Activated CD8-positive, alpha-beta T cell treated with anti-CD3 and anti-CD28 coated beads for 36 hours (primary cell): ENCODE data around the gene BTBD6. TPM values are rescaled to one million over a fixed set of nuclear protein-coding genes. Genes with fewer than 3 reads are reported as not detected.

Source experiments
- ATAC-seq: fragments of 200-7000 bp; cut with Tn5 transposase; one replicate; pipeline ENCODE4 v1.10.0; 2021; ENCODE audit warnings: mild to moderate bottlenecking, moderate library complexity
- CTCF ChIA-PET: fragments of 350-600 bp; sonication (Branson Sonifier 250); formaldehyde crosslinking; loops from one replicate; lab custom pipeline; 2021; ENCODE audit warnings: antibody characterized with exemption; lab: Charles Lee
- POLR2A ChIA-PET: fragments of 350-600 bp; sonication (Branson Sonifier 250); formaldehyde crosslinking; loops from one replicate; lab custom pipeline; 2021; ENCODE audit warnings: antibody characterized with exemption; lab: Charles Lee
- DNase-seq: peaks from one replicate; pipeline ENCODE4 v3.0.0-alpha.2; 2020
- H3K27ac Mint-ChIP-seq: one replicate; pipeline ENCODE4 v1.8.0; 2021; ENCODE audit warnings: mild to moderate bottlenecking, mixed read lengths
- H3K27me3 Mint-ChIP-seq: one replicate; pipeline ENCODE4 v1.8.0; 2021; ENCODE audit warnings: mixed read lengths
- H3K36me3 Mint-ChIP-seq: one replicate; pipeline ENCODE4 v1.8.0; 2021; ENCODE audit warnings: low read depth, mixed read lengths
- H3K4me1 Mint-ChIP-seq: one replicate; pipeline ENCODE4 v1.8.0; 2021; ENCODE audit warnings: low read depth, mixed read lengths
- H3K4me3 Mint-ChIP-seq: one replicate; pipeline ENCODE4 v1.8.0; 2021; ENCODE audit warnings: mild to moderate bottlenecking, moderate library complexity, mixed read lengths
- H3K9me3 Mint-ChIP-seq: one replicate; pipeline ENCODE4 v1.8.0; 2021; ENCODE audit warnings: mixed read lengths
- CTCF ChIP-seq: fragments of 200-600 bp; IDR thresholded peaks from one replicate; pipeline ENCODE4 v1.8.0; 2022; ENCODE audit warnings: antibody characterized with exemption, mild to moderate bottlenecking
- intact Hi-C: fragments of 100-400 bp; cut with micrococcal nuclease; formaldehyde crosslinking; loops from one replicate; pipeline ENCODE4 v1.10.0; 2022
- total RNA-seq, 2 experiments: library from RNA; stranded (reverse); gene quantifications; one replicate each; pipeline ENCODE4 v1.2.3, GENCODE V29; 2021

Gene BTBD6
- total RNA-seq, 2 experiments from 2014 or later, result 24.7 to 26.7 TPM

- Mint-ChIP-seq H3K27ac (no peak overlapping the region), H3K4me1 (no peaks in the 10 kb centered on the region), H3K9me3 (no peaks in the 10 kb centered on the region), H3K36me3 (peaks cover 7% of the 10 kb centered on the region), H3K27me3 (no peaks in the 10 kb centered on the region), H3K4me3 (no peak overlapping the region)
- ChIA-PET POLR2A (interaction anchor here (1.1 kb wide), 1 partner anchor 10 kb away, joined by 3 read pairs; no protein-coding TSS in a partner anchor), CTCF (interaction anchor here (0.9 kb wide), 1 partner anchor 14 kb away, joined by 4 read pairs; no protein-coding TSS in a partner anchor)
- intact Hi-C loops, result no loop called here
- DNase-seq (no peak), ATAC-seq (no peak)
- no peak for TF ChIP-seq CTCF
These were observed 19.7 kb downstream of the BTBD6 start for GRCh38 chr14:105267820-105268548.

GRCh38 chr14:105268736-105269354 lies 20.5 kb downstream of the BTBD6 start:
- no peaks in the 10 kb centered on the region for H3K9me3 Mint-ChIP-seq
- peaks cover 6% of the 10 kb centered on the region for H3K36me3 Mint-ChIP-seq
- intact Hi-C loops, result no loop called here
- TF ChIP-seq CTCF, result no peak
- POLR2A ChIA-PET, result interaction anchor here (1.1 kb wide), 1 partner anchor 10 kb away, joined by 3 read pairs; no protein-coding TSS in a partner anchor
- no peaks in the 10 kb centered on the region for H3K4me1 Mint-ChIP-seq
- CTCF ChIA-PET, result interaction anchor here (0.9 kb wide), 1 partner anchor 13 kb away, joined by 4 read pairs; no protein-coding TSS in a partner anchor
- H3K27ac Mint-ChIP-seq, result no peak overlapping the region
- no peak for DNase-seq
- no peaks in the 10 kb centered on the region for H3K27me3 Mint-ChIP-seq
- no peak for ATAC-seq
- H3K4me3 Mint-ChIP-seq, result no peak overlapping the region

- Mint-ChIP-seq H3K27me3 (no peaks in the 10 kb centered on the region), H3K36me3 (peaks cover 3% of the 10 kb centered on the region), H3K4me3 (no peak overlapping the region), H3K9me3 (no peaks in the 10 kb centered on the region), H3K27ac (no peak overlapping the region), H3K4me1 (no peaks in the 10 kb centered on the region)
- intact Hi-C loops, result no loop called here
- no peak for ATAC-seq
- CTCF ChIA-PET, result interaction anchor here (0.9 kb wide), 1 partner anchor 13 kb away, joined by 4 read pairs; no protein-coding TSS in a partner anchor
- POLR2A ChIA-PET, result interaction anchor here (1.1 kb wide), 1 partner anchor 9 kb away, joined by 3 read pairs; no protein-coding TSS in a partner anchor
- TF ChIP-seq CTCF, result no peak
- no peak for DNase-seq
These were observed 21.1 kb downstream of the BTBD6 start for GRCh38 chr14:105269405-105269804.

- H3K9me3 Mint-ChIP-seq, result no peaks in the 10 kb centered on the region
- no peaks in the 10 kb centered on the region for H3K4me1 Mint-ChIP-seq
- no peak overlapping the region for H3K27ac Mint-ChIP-seq
- H3K27me3 Mint-ChIP-seq, result no peaks in the 10 kb centered on the region
- no peaks in the 10 kb centered on the region for H3K36me3 Mint-ChIP-seq
- ChIA-PET POLR2A (interaction anchor here (1.3 kb wide), 1 partner anchor 12 kb away, joined by 4 read pairs; no protein-coding TSS in a partner anchor), CTCF (interaction anchor here (0.7 kb wide), 1 partner anchor 12 kb away, joined by 4 read pairs; no protein-coding TSS in a partner anchor)
- no peak for TF ChIP-seq CTCF
- H3K4me3 Mint-ChIP-seq, result no peak overlapping the region
- ATAC-seq, result no peak
- intact Hi-C loops, result no loop called here
- DNase-seq, result no peak
These were observed 23.0 kb downstream of the BTBD6 start for GRCh38 chr14:105271224-105271890.
